Motor neuron (in vitro differentiated cells): ENCODE results near the gene JUP. TPM values are rescaled to one million over a fixed set of nuclear protein-coding genes. Genes with fewer than 3 reads are reported as not detected.

Experiments used
- ATAC-seq, 8 experiments: fragments of 200-7000 bp; cut with Tn5 transposase; replicated peaks in 6 of 8; 2 replicates each; pipeline ENCODE4 v1.8.0; 2021; ENCODE audit warnings: mild to moderate bottlenecking in 8 of 8, moderate library complexity in 8 of 8
- H3K27ac ChIP-seq, 2 donors: fragments of 250-450 bp; sonication (Bioruptor Pico); 2 replicates each; pipeline ENCODE4 v1.9.0; 2021; ENCODE audit warnings: antibody characterized with exemption in 2 of 2, mild to moderate bottlenecking in 2 of 2, moderate library complexity in 1 of 2
- H3K4me1 ChIP-seq, 2 donors: fragments of 250-450 bp; sonication (Bioruptor Pico); replicated peaks in 1 of 2; 2 replicates each; pipeline ENCODE4 v1.6.1; 2021; ENCODE audit warnings: antibody characterized with exemption in 2 of 2, mild to moderate bottlenecking in 2 of 2, moderate library complexity in 1 of 2
- H3K4me3 ChIP-seq, 5 donors: fragments of 250-450 bp; sonication (Bioruptor Pico); 2 replicates each; pipeline ENCODE4 v1.9.0; 2021; ENCODE audit warnings: antibody characterized with exemption in 5 of 5, mild to moderate bottlenecking in 5 of 5, moderate library complexity in 4 of 5
- WGBS, 10 experiments: fragments of 450-650 bp; shearing (Covaris generic); methylation state at CpG; one replicate each; pipeline ENCODE4 v1.0.0; 2022; 5-methylcytosine and 5-hydroxymethylcytosine counted together
- in situ Hi-C, 9 experiments: fragments of 400-800 bp; cut with MboI; loops; one replicate each; pipeline ENCODE4 v1.15.0; 2021; ENCODE audit warnings: low sequenced_read_pairs in 9 of 9, low pct_unique_long_range_greater_than_20kb in 2 of 9; ENCODE audit not compliant: unreplicated experiment in 9 of 9
- total RNA-seq, 8 experiments: library from RNA; unstranded; fragments of 300-600 nt; gene quantifications; 2 replicates each; pipeline versions ENCODE4 v1.2.3 to v1.2.4, GENCODE V29; 2022

JUP gene
- total RNA-seq, 8 experiments from 2014 or later = 4.9 to 34.5 (median 16.8) TPM

- no peak overlapping the region for H3K4me3 ChIP-seq
- in situ Hi-C loops = no loop called here
- ATAC-seq = peak; percentile 58 to 95 (median 71)
- H3K4me1 ChIP-seq = peaks cover 19 to 20% of the 10 kb centered on the region in 2 donors
- 28 to 73% (median 54%) methylated on average over 1 to 9 of the region's 15 CpGs; no CpG with 5 or more reads in 3 of the 10 experiments for WGBS, 10 experiments
- H3K27ac ChIP-seq = peak overlapping the region in 1 of 2 donors; percentile 8
Measured at GRCh38 chr17:41717408-41718286, 68.9 kb downstream of the JUP start.

- peaks cover 12 to 17% of the 10 kb centered on the region in 2 donors for H3K4me1 ChIP-seq
- ATAC-seq = no peak
- 20 to 100% (median 98%) methylated on average over 1 to 4 of the region's 12 CpGs; no CpG with 5 or more reads in 6 of the 10 experiments for WGBS, 10 experiments
- no peak within 1 kb of the TSS for H3K4me3 ChIP-seq
- H3K27ac ChIP-seq = peak within 1 kb of the TSS; percentile 22 to 50
- in situ Hi-C loops = no loop called here
Measured at GRCh38 chr17:41711669-41712400, 74.7 kb downstream of the JUP start, which contains the start of gene GAST. GAST (plus strand) TSS chr17:41712331; CDS start chr17:41715437, 3,106 bp downstream.

- peak overlapping the region in 1 of 2 donors; percentile 22 for H3K27ac ChIP-seq
- no peak overlapping the region for H3K4me3 ChIP-seq
- in situ Hi-C loops = no loop called here
- 0 to 35% (median 20%) methylated on average over 1 to 7 of the region's 8 CpGs; no CpG with 5 or more reads in 2 of the 10 experiments for WGBS, 10 experiments
- ATAC-seq = peak; percentile 41 to 97 (median 95)
- H3K4me1 ChIP-seq = peaks cover 22 to 27% of the 10 kb centered on the region in 2 donors
Measured at GRCh38 chr17:41710472-41711090, 75.9 kb downstream of the JUP start.

GRCh38 chr17:41707803-41708669, 78.5 kb downstream of the JUP start:
- ATAC-seq = no peak

GRCh38 chr17:41705271-41705991, 81.1 kb downstream of the JUP start:
- in situ Hi-C loops = no loop called here
- Histone ChIP-seq H3K4me3 (no peak overlapping the region), H3K4me1 (peaks cover 23% of the 10 kb centered on the region in 2 donors), H3K27ac (peak overlapping the region; percentile 55 to 64)
- 1 to 60% (median 18%) methylated on average over 1 to 9 of the region's 13 CpGs; no CpG with 5 or more reads in 2 of the 10 experiments for WGBS, 10 experiments
- ATAC-seq = peak in 7 of 8 experiments; percentile 75 to 82 (median 79)

More at GRCh38 chr17:41707803-41708669, 78.5 kb downstream of the JUP start:
- H3K27ac ChIP-seq = no peak overlapping the region
- in situ Hi-C loops = no loop called here
- H3K4me1 ChIP-seq = peaks cover 33 to 35% of the 10 kb centered on the region in 2 donors
- no peak overlapping the region for H3K4me3 ChIP-seq
- 60 to 100% (median 82%) methylated on average over 1 to 9 of the region's 10 CpGs; no CpG with 5 or more reads in 1 of the 10 experiments for WGBS, 10 experiments

Other genes starting within 250 kb of the JUP start
- gene KRT9, start 214.7 kb downstream of the JUP start, total RNA-seq = 1 to 10 TPM in 1 of 8 experiments, under 1 TPM in 6, not detected in 1; 0.11 to 1.5 (median 0.46) TPM
- 1 to 10 TPM in 1 of 8 experiments, under 1 TPM in 4, not detected in 3; 0.18 to 1.3 (median 0.54) TPM for gene KRT14, start 199.8 kb downstream of the JUP start, total RNA-seq
- gene KRT16, start 173.9 kb downstream of the JUP start, total RNA-seq = 10 to 100 TPM in 1 of 8 experiments, 1 to 10 TPM in 3, not detected in 4; 1.0 to 26.9 (median 4.5) TPM
- gene KRT17, start 162.1 kb downstream of the JUP start, total RNA-seq = 10 to 100 TPM in 3 of 8 experiments, 1 to 10 TPM in 1, under 1 TPM in 2, not detected in 2; 0.17 to 18.1 (median 5.8) TPM
- gene EIF1, start 97.8 kb downstream of the JUP start, total RNA-seq = 100 to 1,000 TPM; 160 to 776 (median 444) TPM
- not detected for gene GAST, start 74.4 kb downstream of the JUP start, total RNA-seq
- 10 to 100 TPM in 1 of 8 experiments, 1 to 10 TPM in 6, under 1 TPM in 1; 0.41 to 12.8 (median 2.1) TPM for gene HAP1, start 52.1 kb downstream of the JUP start, total RNA-seq
- gene P3H4, start 25.2 kb upstream of the JUP start, total RNA-seq = 10 to 100 TPM; 13.4 to 50.3 (median 20.3) TPM
- gene FKBP10, start 26.3 kb upstream of the JUP start, total RNA-seq = 100 to 1,000 TPM in 4 of 8 experiments, 10 to 100 TPM in 4; 42.7 to 330 (median 97.6) TPM
- 100 to 1,000 TPM in 4 of 8 experiments, 10 to 100 TPM in 4; 55.9 to 126 (median 104) TPM for gene NT5C3B, start 49.5 kb upstream of the JUP start, total RNA-seq
- under 1 TPM; 0.20 to 0.77 (median 0.32) TPM for gene KLHL10, start 51.1 kb upstream of the JUP start, total RNA-seq
- gene KLHL11, start 78.7 kb upstream of the JUP start, total RNA-seq = 10 to 100 TPM; 15.3 to 28.7 (median 22.8) TPM
- 100 to 1,000 TPM in 4 of 8 experiments, 10 to 100 TPM in 4; 87.0 to 283 (median 141) TPM for gene ACLY, start 132.2 kb upstream of the JUP start, total RNA-seq
- gene ODAD4, start 143.9 kb upstream of the JUP start, total RNA-seq = 10 to 100 TPM in 1 of 8 experiments, 1 to 10 TPM in 6, under 1 TPM in 1; 0.31 to 10.4 (median 4.6) TPM
- gene CNP, start 180.1 kb upstream of the JUP start, total RNA-seq = 10 to 100 TPM; 20.5 to 99.0 (median 51.0) TPM
- gene DNAJC7, start 230.7 kb upstream of the JUP start, total RNA-seq = 100 to 1,000 TPM in 4 of 8 experiments, 10 to 100 TPM in 4; 56.4 to 143 (median 93.6) TPM
- 10 to 100 TPM; 32.3 to 65.8 (median 51.8) TPM for gene NKIRAS2, start 233.4 kb upstream of the JUP start, total RNA-seq